HG03457 (cell line): ENCODE results near the gene TMEM108.
"Not testable (repeated sequence)": the region's sequence is repeated elsewhere in the genome, so short reads cannot be mapped to it uniquely, and the experiment has no call there.

Source experiments
- ATAC-seq: cut with Tn5 transposase; IDR thresholded peaks from one replicate; pipeline ENCODE4 v1.9.1; 2021; ENCODE audit warnings: moderate number of reproducible peaks; ENCODE audit not compliant: unreplicated experiment

TMEM108 gene

DNA sequence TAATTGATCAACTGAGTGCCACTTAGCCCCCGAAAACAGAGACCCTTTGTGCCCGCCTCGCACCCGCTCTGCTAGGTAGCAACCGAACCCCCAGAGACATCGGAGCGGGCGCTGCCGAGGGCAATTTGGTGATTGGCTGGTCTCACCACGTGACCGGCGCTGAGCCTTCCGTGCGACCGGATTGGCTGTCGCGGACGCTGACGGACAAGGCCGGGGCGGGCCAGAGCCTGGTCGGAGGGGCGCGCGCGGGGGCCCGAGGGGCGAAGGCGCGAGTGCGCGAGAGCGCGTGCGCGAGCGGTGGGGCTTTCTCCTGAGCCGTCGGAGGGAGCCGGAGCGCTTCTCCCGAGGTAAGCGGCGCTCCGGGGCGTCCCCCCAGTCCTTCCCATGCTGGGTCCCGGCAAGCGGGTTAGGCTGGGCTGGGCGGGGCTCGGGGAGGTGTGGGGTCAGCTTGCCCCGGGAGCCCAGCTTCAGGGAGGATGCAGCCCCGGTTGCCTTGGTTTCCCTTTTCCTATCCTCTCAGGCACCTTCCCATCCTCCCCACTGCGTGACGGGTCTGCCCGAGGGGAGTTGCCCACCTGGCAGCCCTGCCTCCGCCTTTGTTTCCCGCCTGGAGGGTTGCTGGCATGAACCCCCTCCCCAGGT lies at the start of gene TMEM108:
TSS of gene TMEM108 (plus strand) at position 303 of the 642 bp plus-strand sequence.
- ATAC-seq: no peak

GRCh38 chr3:132995971-132996370 lies 42.2 kb upstream of the TMEM108 start:
- ATAC-seq: no peak

- ATAC-seq: no peak
Observed at GRCh38 chr3:132997404-132998185, 40.6 kb upstream of the TMEM108 start.

- ATAC-seq: not testable (repeated sequence)
Observed at GRCh38 chr3:133005032-133005431, 33.2 kb upstream of the TMEM108 start.

DNA sequence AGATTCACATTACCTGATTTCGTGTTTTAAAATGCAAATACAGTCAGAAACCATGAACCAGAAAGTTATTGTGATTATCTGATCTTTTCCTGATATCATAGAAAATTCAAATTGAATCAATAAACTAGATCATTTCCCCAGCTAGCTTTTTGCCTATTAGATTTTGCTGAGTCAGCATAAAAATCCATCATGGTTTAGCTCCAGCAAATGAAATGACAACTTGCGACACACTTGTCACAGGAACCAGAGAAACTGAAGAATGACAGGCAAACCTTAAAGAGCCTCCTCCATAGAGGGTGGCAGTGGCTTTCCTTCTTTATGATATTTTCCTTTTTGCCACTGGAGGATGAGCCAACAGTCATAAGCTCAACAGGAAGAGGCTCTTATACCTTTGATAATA lies 30.6 kb upstream of the TMEM108 start:
- no peak for ATAC-seq

- ATAC-seq: no peak
Observed at GRCh38 chr3:133014325-133014724, 23.9 kb upstream of the TMEM108 start.

GRCh38 chr3:133015573-133015972 lies 22.6 kb upstream of the TMEM108 start:
- ATAC-seq: not testable (repeated sequence)

- no peak for ATAC-seq
Observed at GRCh38 chr3:133016838-133017309, 21.3 kb upstream of the TMEM108 start.

GRCh38 chr3:133018921-133019320 lies 19.3 kb upstream of the TMEM108 start:
- no peak for ATAC-seq

- ATAC-seq: no peak
Observed at GRCh38 chr3:133021206-133021605, 17.0 kb upstream of the TMEM108 start.

- ATAC-seq: no peak
Observed at GRCh38 chr3:133023362-133023761, 14.8 kb upstream of the TMEM108 start.

DNA sequence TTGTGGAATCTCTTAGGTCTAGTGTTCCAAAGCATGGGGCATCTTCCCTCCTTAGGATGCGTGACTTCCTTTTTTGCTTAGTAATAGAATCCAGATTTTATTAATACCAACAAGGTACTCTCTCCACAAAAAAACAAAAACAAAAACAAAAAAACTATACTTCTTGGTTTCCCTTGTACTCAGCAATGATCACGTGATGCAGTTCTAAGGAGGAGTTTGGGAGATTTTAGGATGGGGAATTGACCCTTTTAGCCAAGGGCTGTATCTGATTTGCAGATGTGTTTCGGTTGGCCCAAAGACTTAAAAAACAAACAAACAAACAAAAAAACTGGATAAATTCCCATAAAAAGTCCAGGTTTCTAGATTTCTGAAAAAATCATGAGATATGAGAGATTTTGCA lies 12.6 kb upstream of the TMEM108 start:
- ATAC-seq: no peak

GRCh38 chr3:133032301-133032700 lies 5.9 kb upstream of the TMEM108 start:
- no peak for ATAC-seq

DNA sequence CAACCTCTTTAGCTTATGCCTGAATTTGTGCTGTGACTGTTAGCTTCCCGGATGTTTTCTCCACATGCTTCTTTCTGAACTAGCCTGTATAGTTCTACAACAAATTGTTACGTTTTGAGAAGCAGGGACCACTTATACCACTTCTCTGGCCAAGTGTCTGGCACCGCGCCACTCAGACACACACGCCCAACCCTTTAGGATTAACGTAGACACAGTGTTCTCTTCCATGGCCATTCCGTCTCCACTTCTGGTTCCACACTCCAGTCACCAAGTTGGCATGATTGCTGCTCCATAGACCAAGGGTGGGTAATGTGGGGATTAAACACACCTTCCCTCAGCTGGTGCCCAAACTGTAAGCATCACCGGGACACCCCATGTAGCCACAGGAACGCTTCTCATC lies 755 bp upstream of the TMEM108 start:
- ATAC-seq: no peak

DNA sequence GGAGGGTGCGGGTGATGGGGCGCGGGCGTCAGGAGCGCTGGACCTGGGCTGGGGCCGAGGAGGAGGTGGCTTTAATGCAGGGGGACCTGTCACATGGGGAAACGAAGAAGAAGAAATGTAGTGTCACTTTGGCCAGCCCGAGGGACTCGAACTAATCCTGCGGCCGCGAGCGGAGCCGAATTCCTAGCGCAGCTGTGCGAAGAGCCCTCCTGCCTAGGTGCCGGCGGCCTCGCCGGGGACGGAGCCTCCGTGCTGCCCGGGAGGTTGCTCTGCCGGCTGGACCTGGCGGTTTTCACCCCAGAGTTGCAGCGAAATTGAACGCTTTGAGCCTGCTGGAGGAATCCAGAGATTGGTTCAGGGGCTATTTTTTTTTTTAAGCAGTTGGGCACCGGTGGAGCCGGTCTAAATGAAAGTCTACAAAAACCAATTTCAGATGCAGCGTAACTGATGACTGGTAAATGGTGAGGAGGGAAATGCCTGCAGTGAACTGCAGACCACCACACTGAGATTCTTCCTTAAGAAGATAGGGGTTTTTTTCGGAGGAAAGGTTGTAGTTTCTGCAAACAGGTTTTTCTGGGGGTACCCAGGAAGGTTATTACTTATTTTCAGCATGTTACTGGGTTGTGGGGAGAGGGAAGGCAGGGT lies 662 bp downstream of the TMEM108 start:
- ATAC-seq: no peak

DNA sequence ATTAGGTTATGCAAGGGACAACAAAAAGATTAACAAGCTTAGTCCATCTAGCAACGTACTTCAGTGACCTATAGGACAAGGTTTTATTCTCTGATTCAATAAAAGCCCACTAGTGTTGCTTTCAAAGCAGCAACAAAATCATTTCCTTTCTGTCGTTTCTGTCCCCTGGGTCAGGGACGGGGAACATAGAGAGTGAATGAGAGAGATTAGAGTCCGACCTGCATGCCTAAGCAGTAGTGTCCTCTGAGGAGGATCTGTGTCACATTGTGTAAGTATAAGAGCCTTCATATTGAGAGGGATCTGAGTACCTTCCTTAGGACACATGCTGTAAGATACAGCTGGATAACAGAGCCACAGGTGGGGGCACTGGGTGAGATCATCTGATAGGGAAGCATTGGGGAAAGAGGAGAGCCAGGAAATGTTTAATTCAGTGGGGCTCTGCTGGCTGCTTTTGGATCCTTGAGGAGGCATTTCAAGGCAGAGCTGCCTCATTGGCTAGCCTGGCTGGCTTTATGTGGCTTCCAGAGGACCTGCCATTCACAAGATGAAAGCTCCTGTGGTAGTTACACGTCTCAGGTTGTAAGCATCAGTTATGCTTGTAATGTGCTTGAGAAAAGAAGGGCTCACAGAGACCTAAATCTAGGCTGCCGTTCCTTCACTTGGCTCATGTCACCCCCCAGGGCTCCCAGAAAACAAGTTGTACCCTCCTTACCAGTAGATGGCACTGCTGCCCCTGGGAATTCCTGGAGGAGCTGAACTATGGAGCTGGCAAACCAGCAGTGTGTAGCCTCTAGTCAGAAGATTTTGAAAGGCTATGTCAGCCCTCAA lies 2.7 kb downstream of the TMEM108 start:
- ATAC-seq: no peak

- ATAC-seq: no peak
Observed at GRCh38 chr3:133041524-133041829, 3.3 kb downstream of the TMEM108 start.

DNA sequence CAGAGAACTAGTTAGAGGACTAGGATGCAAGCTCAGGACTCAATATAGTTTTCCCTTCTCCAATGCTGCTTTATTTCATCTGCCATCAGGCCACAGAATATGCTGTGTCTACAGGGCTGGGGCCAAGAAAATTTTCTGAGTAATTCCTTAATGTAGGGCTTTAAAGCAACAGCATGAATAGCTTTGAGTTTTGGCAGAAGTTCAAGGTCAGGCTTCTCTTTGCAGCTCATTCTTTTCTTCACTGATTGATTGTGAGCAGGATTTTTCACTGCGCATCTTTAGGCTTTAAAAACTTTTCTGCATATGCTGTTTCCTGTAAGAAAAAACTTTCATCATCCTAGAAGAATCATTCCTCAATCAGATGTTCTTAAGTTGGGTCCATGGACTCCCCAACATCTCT lies 4.6 kb downstream of the TMEM108 start:
- ATAC-seq: no peak

- ATAC-seq: no peak
Observed at GRCh38 chr3:133047980-133048379, 9.8 kb downstream of the TMEM108 start.

DNA sequence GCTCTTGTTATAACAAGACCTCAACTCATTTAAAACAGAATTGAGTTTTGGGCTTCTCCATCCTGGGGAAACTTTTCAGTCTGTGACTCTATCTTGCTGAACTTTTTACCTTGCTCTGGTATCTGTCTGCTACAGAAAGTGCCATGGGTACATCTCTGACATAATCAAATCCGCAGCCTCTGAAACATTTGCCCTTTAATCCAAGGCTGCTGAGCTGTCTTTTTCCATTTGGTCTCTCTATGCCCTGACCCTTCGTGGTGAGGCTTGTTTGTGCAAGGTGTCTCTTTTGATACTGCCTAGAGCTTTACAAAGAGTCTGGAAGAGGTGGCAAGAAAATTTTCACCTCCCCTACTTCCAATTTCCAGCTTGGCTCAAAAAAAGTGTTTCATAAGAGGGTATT lies 11.3 kb downstream of the TMEM108 start:
- no peak for ATAC-seq

DNA sequence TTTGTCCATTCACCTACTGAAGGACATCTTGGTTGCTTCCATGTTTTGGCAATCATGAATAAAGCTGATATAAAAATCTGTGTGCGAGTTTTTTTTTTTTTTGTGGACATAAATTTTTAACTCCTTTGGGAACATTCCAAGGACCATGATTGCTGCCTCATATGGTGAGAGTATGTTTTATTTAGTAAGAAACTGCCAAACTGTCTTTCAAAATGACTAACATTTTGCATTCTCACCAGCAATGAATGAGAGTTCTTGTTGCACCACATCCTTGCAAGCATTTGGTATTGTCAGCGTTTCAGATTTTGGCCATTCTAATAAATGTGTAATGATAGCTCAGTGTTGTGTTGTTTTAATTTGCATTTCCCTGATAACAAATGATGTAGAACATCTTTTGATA lies 12.7 kb downstream of the TMEM108 start:
- ATAC-seq: no peak
